GM19463 (cell line): ENCODE measurements around the gene INPP4A.
"Not testable (repeated sequence)": the region's sequence is repeated elsewhere in the genome, so short reads cannot be mapped to it uniquely, and the experiment has no call there.

Experiments
- ATAC-seq: cut with Tn5 transposase; IDR thresholded peaks from one replicate; pipeline ENCODE4 v1.9.1; 2021; ENCODE audit warnings: mild to moderate bottlenecking, moderate library complexity; ENCODE audit not compliant: unreplicated experiment

The INPP4A gene

GRCh38 chr2:98435670-98436069 lies 9.0 kb upstream of the INPP4A start:
- ATAC-seq, result not testable (repeated sequence)

- no peak for ATAC-seq
These were observed 7.9 kb upstream of the INPP4A start for GRCh38 chr2:98436734-98437133.

GRCh38 chr2:98438190-98439133 lies 6.2 kb upstream of the INPP4A start:
- ATAC-seq, result peak; percentile 76

- no peak for ATAC-seq
These were observed 2.8 kb upstream of the INPP4A start for GRCh38 chr2:98441706-98442450.

- no peak for ATAC-seq
These were observed 2.2 kb upstream of the INPP4A start for GRCh38 chr2:98442488-98442887.

GRCh38 chr2:98445177-98445682 lies 572 bp downstream of the INPP4A start:
- peak; percentile 25 for ATAC-seq

GRCh38 chr2:98445683-98446581 lies 1.3 kb downstream of the INPP4A start:
- ATAC-seq, result no peak

GRCh38 chr2:98446850-98447249 lies 2.2 kb downstream of the INPP4A start:
- no peak for ATAC-seq

- ATAC-seq, result no peak
These were observed 3.9 kb downstream of the INPP4A start for GRCh38 chr2:98448441-98449145.

- no peak for ATAC-seq
These were observed 7.9 kb downstream of the INPP4A start for GRCh38 chr2:98452396-98453027.

GRCh38 chr2:98453083-98453482 lies 8.4 kb downstream of the INPP4A start:
- ATAC-seq, result no peak

GRCh38 chr2:98453531-98453930 lies 8.9 kb downstream of the INPP4A start:
- no peak for ATAC-seq

- ATAC-seq, result no peak
These were observed 9.4 kb downstream of the INPP4A start for GRCh38 chr2:98454073-98454472.

GRCh38 chr2:98454500-98455235 lies 10.0 kb downstream of the INPP4A start:
- peak; percentile 41 for ATAC-seq

- ATAC-seq, result peak; percentile 38
These were observed 10.9 kb downstream of the INPP4A start for GRCh38 chr2:98455494-98455976.

GRCh38 chr2:98457045-98457696 lies 12.5 kb downstream of the INPP4A start:
- ATAC-seq, result no peak

GRCh38 chr2:98458207-98458606 lies 13.5 kb downstream of the INPP4A start:
- ATAC-seq, result no peak

GRCh38 chr2:98458667-98459380 lies 14.2 kb downstream of the INPP4A start:
- no peak for ATAC-seq
